Measurements from ENCODE around the gene C1QTNF2. TPM values are rescaled to one million over a fixed set of nuclear protein-coding genes. Genes with fewer than 3 reads are reported as not detected.

The C1QTNF2 gene
- total and polyA plus RNA-seq, 9 donors: 0.25 to 3.7 (median 1.1) TPM; not detected in 1

DNA sequence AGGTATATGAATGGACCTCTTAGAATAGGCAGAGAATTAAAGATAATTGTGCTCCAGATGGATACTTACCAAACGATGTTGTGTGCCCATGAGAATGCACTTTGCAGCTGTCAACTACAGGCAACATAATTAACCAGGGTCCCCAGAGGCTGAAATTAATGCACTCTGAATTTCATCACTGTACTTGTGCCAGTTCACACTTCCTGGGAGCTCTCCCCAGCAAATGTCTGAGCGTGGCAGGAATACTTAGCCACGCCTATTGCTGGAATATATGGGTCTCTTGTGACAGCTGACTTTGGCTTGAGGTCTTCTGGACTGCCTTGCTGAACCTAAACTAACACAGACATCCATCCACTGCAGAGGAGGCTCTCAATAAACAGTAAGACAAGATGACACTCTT, 11.9 kb upstream of the C1QTNF2 start:
- no peaks in the 10 kb centered on the region for H3K36me3 ChIP-seq
- TF ChIP-seq, protein P1, sequence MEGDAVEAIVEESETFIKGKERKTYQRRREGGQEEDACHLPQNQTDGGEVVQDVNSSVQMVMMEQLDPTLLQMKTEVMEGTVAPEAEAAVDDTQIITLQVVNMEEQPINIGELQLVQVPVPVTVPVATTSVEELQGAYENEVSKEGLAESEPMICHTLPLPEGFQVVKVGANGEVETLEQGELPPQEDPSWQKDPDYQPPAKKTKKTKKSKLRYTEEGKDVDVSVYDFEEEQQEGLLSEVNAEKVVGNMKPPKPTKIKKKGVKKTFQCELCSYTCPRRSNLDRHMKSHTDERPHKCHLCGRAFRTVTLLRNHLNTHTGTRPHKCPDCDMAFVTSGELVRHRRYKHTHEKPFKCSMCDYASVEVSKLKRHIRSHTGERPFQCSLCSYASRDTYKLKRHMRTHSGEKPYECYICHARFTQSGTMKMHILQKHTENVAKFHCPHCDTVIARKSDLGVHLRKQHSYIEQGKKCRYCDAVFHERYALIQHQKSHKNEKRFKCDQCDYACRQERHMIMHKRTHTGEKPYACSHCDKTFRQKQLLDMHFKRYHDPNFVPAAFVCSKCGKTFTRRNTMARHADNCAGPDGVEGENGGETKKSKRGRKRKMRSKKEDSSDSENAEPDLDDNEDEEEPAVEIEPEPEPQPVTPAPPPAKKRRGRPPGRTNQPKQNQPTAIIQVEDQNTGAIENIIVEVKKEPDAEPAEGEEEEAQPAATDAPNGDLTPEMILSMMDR (IDR thresholded peaks at IDR 0.05): no peak
- TF ChIP-seq EP300 (IDR thresholded peaks at IDR 0.05) (no peak), POLR2A (IDR thresholded peaks at IDR 0.05) (no peak)
- 66 to 71% (median 69%) methylated on average over 3 of the region's 3 CpGs for WGBS, 3 donors
- intact Hi-C loops (cut with DNase I): no loop called here
- H3K4me3 ChIP-seq: no peak overlapping the region
- no peak for DNase-seq
- H3K9me3 ChIP-seq: no peaks in the 10 kb centered on the region
- no peaks in the 10 kb centered on the region for H3K27me3 ChIP-seq
- no peaks in the 10 kb centered on the region for H3K4me1 ChIP-seq (ENCODE audit: insufficient read depth)
- no peak overlapping the region for H3K27ac ChIP-seq

DNA sequence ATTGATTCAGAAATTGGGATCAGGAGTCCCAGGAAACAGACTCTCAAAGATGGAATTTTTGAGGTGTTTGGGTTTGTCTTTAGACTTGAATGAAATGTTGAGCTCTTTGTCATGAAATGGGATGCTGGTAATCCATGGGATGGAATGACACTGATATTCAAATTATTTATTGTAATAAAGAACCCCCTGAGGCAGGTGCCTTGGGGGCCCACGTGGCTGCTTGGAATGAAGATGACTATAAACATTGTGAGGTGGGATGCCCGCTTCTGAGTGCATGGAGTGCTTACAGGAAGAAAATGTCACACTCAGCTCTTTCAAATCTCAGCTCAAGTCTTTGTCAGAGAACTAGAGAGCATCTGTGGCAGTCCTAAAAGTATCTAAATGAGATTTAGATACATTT, 9.6 kb upstream of the C1QTNF2 start:
- H3K4me3 ChIP-seq: no peak overlapping the region
- no peaks in the 10 kb centered on the region for H3K27me3 ChIP-seq
- H3K27ac ChIP-seq: no peak overlapping the region
- DNase-seq: no peak
- no peaks in the 10 kb centered on the region for H3K4me1 ChIP-seq (ENCODE audit: insufficient read depth)
- 71 to 79% (median 72%) methylated on average over 2 of the region's 2 CpGs for WGBS, 3 donors
- intact Hi-C loops (cut with DNase I): no loop called here
- no peak for TF ChIP-seq EP300 (IDR thresholded peaks at IDR 0.05)
- TF ChIP-seq POLR2A (IDR thresholded peaks at IDR 0.05): no peak
- TF ChIP-seq, protein P1 (IDR thresholded peaks at IDR 0.05): no peak
- no peaks in the 10 kb centered on the region for H3K36me3 ChIP-seq
- no peaks in the 10 kb centered on the region for H3K9me3 ChIP-seq

DNA sequence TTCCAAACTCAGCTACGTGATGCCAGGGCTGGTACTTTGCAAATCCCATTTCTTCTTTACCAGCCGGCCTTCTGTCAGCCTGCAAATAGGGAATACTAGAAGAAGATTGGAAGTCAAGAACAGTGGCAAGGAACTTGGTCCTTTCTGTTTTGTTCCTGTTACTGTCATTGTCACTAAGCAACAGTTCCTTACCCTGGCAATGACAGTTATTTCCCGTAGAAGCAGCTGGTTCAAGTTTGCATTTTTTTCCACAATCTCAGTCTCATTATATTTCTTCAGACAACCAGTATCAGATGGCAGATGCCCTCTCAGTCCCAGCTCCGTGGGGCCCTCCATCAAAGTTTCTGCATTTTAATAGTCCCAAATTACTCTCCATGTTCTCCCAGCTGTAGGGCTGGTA, 9.1 kb upstream of the C1QTNF2 start:
- no peak overlapping the region for H3K27ac ChIP-seq
- H3K27me3 ChIP-seq: no peaks in the 10 kb centered on the region
- H3K9me3 ChIP-seq: no peaks in the 10 kb centered on the region
- 57 to 66% (median 64%) methylated on average over 4 of the region's 4 CpGs for WGBS, 3 donors
- no peak overlapping the region for H3K4me3 ChIP-seq
- no peaks in the 10 kb centered on the region for H3K36me3 ChIP-seq
- DNase-seq: no peak
- intact Hi-C loops (cut with DNase I): no loop called here
- no peaks in the 10 kb centered on the region for H3K4me1 ChIP-seq (ENCODE audit: insufficient read depth)
- TF ChIP-seq POLR2A (IDR thresholded peaks at IDR 0.05) (no peak), EP300 (IDR thresholded peaks at IDR 0.05) (no peak)
- TF ChIP-seq, protein P1 (IDR thresholded peaks at IDR 0.05): no peak

DNA sequence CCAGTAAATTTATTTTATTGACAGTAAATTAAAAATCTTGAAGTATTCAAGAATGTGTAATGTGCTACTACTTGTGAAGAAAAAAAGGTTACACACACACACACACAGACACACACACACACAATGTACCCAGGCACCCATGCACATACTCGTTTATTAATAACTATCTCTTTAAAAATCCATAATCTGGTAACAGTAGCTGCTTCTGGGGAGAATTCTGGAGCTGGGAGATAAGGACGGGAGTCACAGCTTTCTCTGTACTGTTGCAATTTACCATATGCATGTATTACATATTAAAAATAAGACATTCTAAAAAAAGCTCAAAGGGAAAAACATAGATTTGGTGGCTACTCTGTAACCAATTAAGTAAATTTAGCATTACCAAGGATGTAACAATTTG, 7.9 kb upstream of the C1QTNF2 start:
- H3K27ac ChIP-seq: no peak overlapping the region
- 27 to 50% (median 35%) methylated on average over 2 of the region's 2 CpGs for WGBS, 3 donors
- H3K4me3 ChIP-seq: no peak overlapping the region
- TF ChIP-seq, protein P1 (IDR thresholded peaks at IDR 0.05): no peak
- TF ChIP-seq EP300 (IDR thresholded peaks at IDR 0.05) (no peak), POLR2A (IDR thresholded peaks at IDR 0.05) (no peak)
- no peaks in the 10 kb centered on the region for H3K27me3 ChIP-seq
- no peaks in the 10 kb centered on the region for H3K4me1 ChIP-seq (ENCODE audit: insufficient read depth)
- DNase-seq: no peak
- no peaks in the 10 kb centered on the region for H3K9me3 ChIP-seq
- H3K36me3 ChIP-seq: no peaks in the 10 kb centered on the region
- intact Hi-C loops (cut with DNase I): no loop called here

DNA sequence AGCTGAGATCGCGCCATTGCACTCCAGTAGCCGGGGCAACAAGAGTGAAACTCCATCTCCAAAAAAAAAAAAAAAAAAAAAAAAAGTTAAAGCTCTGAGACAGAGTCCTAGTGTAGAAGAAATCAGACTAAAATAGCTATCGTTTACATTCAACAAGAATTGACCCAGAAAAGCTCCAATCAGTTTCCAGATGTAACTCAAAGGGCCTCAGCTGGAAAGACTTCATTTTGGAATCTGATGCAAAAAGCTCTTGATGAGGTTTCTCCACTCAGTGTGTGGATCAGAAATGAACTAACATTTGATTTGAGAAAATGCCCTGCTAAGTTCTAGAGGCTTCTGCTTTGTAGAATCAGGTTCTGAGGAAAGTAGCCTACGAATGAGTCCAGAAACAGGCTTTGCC, 7.2 kb upstream of the C1QTNF2 start:
- Histone ChIP-seq H3K27me3 (no peaks in the 10 kb centered on the region), H3K4me3 (no peak overlapping the region), H3K27ac (no peak overlapping the region), H3K9me3 (no peaks in the 10 kb centered on the region), H3K4me1 (ENCODE audit: insufficient read depth) (no peaks in the 10 kb centered on the region), H3K36me3 (no peaks in the 10 kb centered on the region)
- intact Hi-C loops (cut with DNase I): no loop called here
- DNase-seq: no peak
- TF ChIP-seq, protein P1 (IDR thresholded peaks at IDR 0.05): no peak
- TF ChIP-seq POLR2A (IDR thresholded peaks at IDR 0.05): no peak
- WGBS, 3 donors: 81 to 85% (median 84%) methylated on average over 5 of the region's 5 CpGs
